Activated CD4-positive, alpha-beta T cell treated with anti-CD3 and anti-CD28 coated beads for 1 hour (primary cell): Measurements from ENCODE around the gene PMVK.

Experiments
- DNase-seq: peaks from one replicate; pipeline ENCODE4 v3.0.0-alpha.2; 2020

The PMVK gene

DNA sequence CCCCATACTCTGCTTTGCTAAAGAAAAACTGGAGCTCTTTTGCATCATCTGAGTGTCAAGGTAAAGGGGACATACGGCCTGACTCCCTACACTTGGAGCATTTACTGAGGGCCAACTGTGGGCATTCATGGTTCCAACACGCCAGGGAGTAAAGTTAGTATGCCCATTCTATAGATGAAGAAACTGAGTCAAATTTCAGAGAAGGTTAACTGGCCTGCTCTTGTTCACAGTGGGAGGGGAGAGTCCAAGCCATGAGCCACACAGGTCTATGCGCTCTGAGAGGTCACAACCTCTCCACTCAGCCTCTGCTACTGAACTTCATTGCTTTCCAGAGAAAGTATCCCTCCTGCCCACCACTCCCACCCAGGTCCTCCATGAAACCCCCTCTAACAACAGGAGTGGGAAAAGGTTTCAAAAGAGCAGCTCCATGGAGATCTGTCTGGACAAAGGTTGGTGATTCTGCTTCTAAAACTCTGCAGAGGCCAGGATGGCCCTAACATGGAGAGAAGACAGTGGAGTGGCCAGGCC is 59.6 kb downstream of the PMVK start:
- no peak for DNase-seq
